ENCODE data around the gene TRIM46.
A peak's percentile ranks its signal among the peaks of the same experiment; 100 is the strongest.

Gene TRIM46, protein sequence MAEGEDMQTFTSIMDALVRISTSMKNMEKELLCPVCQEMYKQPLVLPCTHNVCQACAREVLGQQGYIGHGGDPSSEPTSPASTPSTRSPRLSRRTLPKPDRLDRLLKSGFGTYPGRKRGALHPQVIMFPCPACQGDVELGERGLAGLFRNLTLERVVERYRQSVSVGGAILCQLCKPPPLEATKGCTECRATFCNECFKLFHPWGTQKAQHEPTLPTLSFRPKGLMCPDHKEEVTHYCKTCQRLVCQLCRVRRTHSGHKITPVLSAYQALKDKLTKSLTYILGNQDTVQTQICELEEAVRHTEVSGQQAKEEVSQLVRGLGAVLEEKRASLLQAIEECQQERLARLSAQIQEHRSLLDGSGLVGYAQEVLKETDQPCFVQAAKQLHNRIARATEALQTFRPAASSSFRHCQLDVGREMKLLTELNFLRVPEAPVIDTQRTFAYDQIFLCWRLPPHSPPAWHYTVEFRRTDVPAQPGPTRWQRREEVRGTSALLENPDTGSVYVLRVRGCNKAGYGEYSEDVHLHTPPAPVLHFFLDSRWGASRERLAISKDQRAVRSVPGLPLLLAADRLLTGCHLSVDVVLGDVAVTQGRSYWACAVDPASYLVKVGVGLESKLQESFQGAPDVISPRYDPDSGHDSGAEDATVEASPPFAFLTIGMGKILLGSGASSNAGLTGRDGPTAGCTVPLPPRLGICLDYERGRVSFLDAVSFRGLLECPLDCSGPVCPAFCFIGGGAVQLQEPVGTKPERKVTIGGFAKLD

DNA sequence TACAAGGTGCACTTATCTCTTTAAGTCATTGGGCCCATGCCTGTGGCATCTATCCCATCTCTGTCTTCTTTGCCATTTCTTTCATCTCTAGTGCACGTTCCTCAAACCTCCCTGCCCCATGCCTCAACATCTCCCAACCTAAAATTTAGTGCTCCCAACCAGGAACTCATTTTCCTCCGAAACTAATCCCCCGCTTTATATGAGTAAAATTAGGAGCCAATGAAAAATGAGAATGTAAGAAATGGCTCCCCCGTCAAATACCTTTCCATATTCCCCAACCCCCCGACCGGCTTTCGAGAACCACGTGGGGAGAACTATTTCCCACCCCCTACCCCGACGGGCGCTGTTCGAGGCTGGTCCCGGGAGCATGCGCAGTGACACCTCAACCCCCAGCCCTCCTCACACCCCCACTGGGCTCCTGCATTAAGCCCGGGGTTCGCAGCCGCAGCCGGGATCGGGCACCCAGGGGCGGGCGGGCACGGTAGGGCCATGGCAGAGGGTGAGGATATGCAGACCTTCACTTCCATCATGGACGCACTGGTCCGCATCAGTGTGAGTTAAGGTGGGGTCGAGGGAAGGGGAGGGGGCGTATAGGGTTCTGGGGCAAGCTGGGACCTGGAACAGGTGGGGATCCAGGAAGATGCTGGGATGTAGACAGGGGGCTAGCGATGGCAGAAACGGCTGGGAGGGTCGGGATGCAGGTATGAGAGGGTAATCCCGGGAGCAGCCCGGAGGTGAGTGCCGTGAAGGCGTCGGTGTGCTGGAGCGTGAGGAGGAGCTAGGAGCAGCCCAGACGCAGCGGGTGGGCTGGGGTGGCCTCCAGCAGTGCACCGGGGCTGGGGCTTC is at the start of gene TRIM46:
Gene TRIM46, plus strand, starts transcription at position 372 of the 846 bp plus-strand sequence. Its CDS starts 118 bp downstream, at position 490.
- Histone ChIP-seq H3K27me3 (ENCODE audit: low read length) (no peaks in the 10 kb centered on the region), H3K9me3 (ENCODE audit: insufficient read depth, low read length) (no peaks in the 10 kb centered on the region), H3K9ac (ENCODE audit: low read length) (peak within 1 kb of the TSS; percentile 98), H3F3A (ENCODE audit: insufficient read depth) (peaks cover 7% of the 10 kb centered on the region), H3K9me2 (replicated peaks; ENCODE audit: insufficient read depth, low read length) (no peaks in the 10 kb centered on the region), H3K4me2 (ENCODE audit: low read depth, low read length, poor library complexity, severe bottlenecking) (peak within 1 kb of the TSS; percentile 73), H2AFZ (ENCODE audit: low read depth, low read length, severe bottlenecking) (peak within 1 kb of the TSS; percentile 82), H4K20me1 (ENCODE audit: low read depth, low read length) (no peaks in the 10 kb centered on the region), H3K36me3 (ENCODE audit: low read length) (no peaks in the 10 kb centered on the region), H3K27ac (ENCODE audit: low read depth, low read length) (peak within 1 kb of the TSS; percentile 76), H3K79me2 (ENCODE audit: insufficient read depth, low read length) (peaks cover 14% of the 10 kb centered on the region), H3K4me3 (ENCODE audit: insufficient read depth, low read length, poor library complexity, severe bottlenecking) (peak within 1 kb of the TSS; percentile 95)
- TF ChIP-seq, protein P1, sequence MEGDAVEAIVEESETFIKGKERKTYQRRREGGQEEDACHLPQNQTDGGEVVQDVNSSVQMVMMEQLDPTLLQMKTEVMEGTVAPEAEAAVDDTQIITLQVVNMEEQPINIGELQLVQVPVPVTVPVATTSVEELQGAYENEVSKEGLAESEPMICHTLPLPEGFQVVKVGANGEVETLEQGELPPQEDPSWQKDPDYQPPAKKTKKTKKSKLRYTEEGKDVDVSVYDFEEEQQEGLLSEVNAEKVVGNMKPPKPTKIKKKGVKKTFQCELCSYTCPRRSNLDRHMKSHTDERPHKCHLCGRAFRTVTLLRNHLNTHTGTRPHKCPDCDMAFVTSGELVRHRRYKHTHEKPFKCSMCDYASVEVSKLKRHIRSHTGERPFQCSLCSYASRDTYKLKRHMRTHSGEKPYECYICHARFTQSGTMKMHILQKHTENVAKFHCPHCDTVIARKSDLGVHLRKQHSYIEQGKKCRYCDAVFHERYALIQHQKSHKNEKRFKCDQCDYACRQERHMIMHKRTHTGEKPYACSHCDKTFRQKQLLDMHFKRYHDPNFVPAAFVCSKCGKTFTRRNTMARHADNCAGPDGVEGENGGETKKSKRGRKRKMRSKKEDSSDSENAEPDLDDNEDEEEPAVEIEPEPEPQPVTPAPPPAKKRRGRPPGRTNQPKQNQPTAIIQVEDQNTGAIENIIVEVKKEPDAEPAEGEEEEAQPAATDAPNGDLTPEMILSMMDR (IDR thresholded peaks at IDR 0.05; ENCODE audit: insufficient read depth, low read length, poor library complexity, severe bottlenecking) = no peak
- TF ChIP-seq EZH2phosphoT487 (conservative IDR thresholded peaks at IDR 0.05; ENCODE audit: low read length) = no peak

DNA sequence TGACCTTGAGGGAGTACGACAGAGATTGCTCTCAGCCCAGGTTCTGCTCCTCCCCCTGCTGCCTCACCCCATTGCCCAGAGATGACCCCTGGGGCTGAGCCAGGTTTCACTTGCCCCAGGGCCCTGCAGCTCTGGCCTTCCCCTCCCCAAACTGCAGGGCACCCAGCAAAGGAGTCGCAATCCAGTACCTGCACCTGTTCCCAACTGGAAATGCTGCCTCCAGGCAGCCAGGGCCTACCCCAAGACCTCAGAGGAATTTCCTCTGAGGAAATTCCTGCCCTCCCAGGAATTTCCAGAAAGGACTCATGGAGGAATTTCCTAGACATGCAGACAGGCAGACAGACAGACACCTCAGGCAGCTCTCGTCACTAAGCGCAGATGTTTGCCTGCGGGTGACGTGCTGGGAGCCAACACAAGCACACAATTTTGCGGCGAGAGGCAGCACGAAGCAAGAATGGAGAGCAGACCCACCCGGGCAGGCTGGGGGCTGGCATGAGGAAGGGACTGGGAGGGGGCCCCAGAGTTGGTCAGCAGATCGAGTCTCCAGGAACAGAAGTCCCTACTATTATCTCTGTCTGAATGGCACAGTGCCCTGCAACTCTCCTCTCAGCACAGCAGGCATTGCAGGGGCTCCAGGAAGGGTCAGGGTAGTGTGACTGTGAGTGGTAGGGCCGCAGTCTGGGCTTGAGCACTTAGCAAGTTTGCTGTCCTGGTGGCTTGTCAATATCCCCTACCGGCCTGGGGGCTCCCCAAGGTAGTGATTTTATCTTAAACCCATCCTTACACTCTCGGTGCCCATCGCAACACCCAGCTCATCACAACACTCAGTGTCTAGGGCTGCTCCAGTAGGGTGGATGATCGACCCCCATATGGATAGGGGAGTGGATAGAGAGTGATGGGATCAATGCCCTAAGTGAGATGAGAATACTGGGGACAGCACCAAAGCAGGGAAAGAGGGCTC is 48.9 kb upstream of the TRIM46 start:
- Histone ChIP-seq H3K4me2 (ENCODE audit: low read depth, low read length, poor library complexity, severe bottlenecking) (no peak overlapping the region), H2AFZ (ENCODE audit: low read depth, low read length, severe bottlenecking) (no peak overlapping the region), H3K36me3 (ENCODE audit: low read length) (no peaks in the 10 kb centered on the region), H3K27ac (ENCODE audit: low read depth, low read length) (no peak overlapping the region), H3K9me3 (ENCODE audit: insufficient read depth, low read length) (no peaks in the 10 kb centered on the region), H3K4me3 (ENCODE audit: insufficient read depth, low read length, poor library complexity, severe bottlenecking) (no peak overlapping the region), H3F3A (ENCODE audit: insufficient read depth) (no peaks in the 10 kb centered on the region), H3K79me2 (ENCODE audit: insufficient read depth, low read length) (no peaks in the 10 kb centered on the region), H4K20me1 (ENCODE audit: low read depth, low read length) (no peaks in the 10 kb centered on the region), H3K27me3 (ENCODE audit: low read length) (no peaks in the 10 kb centered on the region), H3K9me2 (replicated peaks; ENCODE audit: insufficient read depth, low read length) (no peaks in the 10 kb centered on the region), H3K9ac (ENCODE audit: low read length) (no peak overlapping the region)
- TF ChIP-seq, protein P1 (IDR thresholded peaks at IDR 0.05; ENCODE audit: insufficient read depth, low read length, poor library complexity, severe bottlenecking) = no peak
- TF ChIP-seq EZH2phosphoT487 (conservative IDR thresholded peaks at IDR 0.05; ENCODE audit: low read length) = no peak

DNA sequence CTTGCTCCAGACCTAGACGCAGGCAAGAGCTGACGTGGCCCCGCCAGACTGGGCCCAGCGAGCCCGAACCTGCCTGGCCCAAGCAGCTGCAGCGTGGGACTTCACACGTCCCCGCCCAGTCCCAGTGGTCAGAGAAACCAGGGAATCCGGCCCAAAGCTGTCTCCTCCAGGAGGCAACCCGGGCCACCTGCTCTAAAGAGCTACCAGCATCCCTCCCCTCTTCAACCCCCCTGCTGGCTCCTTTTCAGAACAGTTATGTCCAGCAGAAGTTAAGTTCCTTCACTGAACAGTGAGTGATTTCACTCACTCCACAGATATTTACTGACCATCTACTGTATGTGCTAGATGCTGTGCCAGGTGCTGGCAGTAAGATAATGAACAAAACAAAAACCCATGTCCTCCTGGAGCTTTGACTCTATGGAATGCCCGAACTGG is 48.1 kb upstream of the TRIM46 start:
- no peaks in the 10 kb centered on the region for H4K20me1 ChIP-seq (ENCODE audit: low read depth, low read length)
- no peak overlapping the region for H3K27ac ChIP-seq (ENCODE audit: low read depth, low read length)
- H3K4me3 ChIP-seq (ENCODE audit: insufficient read depth, low read length, poor library complexity, severe bottlenecking) = no peak overlapping the region
- H3K27me3 ChIP-seq (ENCODE audit: low read length) = no peaks in the 10 kb centered on the region
- H3K9ac ChIP-seq (ENCODE audit: low read length) = no peak overlapping the region
- no peak overlapping the region for H2AFZ ChIP-seq (ENCODE audit: low read depth, low read length, severe bottlenecking)
- H3K36me3 ChIP-seq (ENCODE audit: low read length) = no peaks in the 10 kb centered on the region
- no peak overlapping the region for H3K4me2 ChIP-seq (ENCODE audit: low read depth, low read length, poor library complexity, severe bottlenecking)
- TF ChIP-seq, protein P1 (IDR thresholded peaks at IDR 0.05; ENCODE audit: insufficient read depth, low read length, poor library complexity, severe bottlenecking) = no peak
- no peak for TF ChIP-seq EZH2phosphoT487 (conservative IDR thresholded peaks at IDR 0.05; ENCODE audit: low read length)
- H3K9me3 ChIP-seq (ENCODE audit: insufficient read depth, low read length) = no peaks in the 10 kb centered on the region
- H3F3A ChIP-seq (ENCODE audit: insufficient read depth) = no peaks in the 10 kb centered on the region
- H3K79me2 ChIP-seq (ENCODE audit: insufficient read depth, low read length) = no peaks in the 10 kb centered on the region
- H3K9me2 ChIP-seq (replicated peaks; ENCODE audit: insufficient read depth, low read length) = no peaks in the 10 kb centered on the region
